LNCAP (cell line): ENCODE measurements around the gene TMEM253.
A peak's percentile ranks its signal among the peaks of the same experiment; 100 is the strongest.

Experiments
- CTCF ChIP-seq: fragments of 450-650 bp; IDR thresholded peaks from 2 replicates; pipeline ENCODE4 v1.5.1; 2017; ENCODE audit warnings: mild to moderate bottlenecking

The TMEM253 gene

GRCh38 chr14:21089271-21089670 is 11.6 kb upstream of the TMEM253 start:
- TF ChIP-seq CTCF = no peak

- TF ChIP-seq CTCF = no peak
Observed at GRCh38 chr14:21089877-21090193, 11.0 kb upstream of the TMEM253 start.

GRCh38 chr14:21090194-21090939 is 10.5 kb upstream of the TMEM253 start:
- TF ChIP-seq CTCF = peak; percentile 41; the same call in 1 of the 2 replicates

GRCh38 chr14:21090940-21091663 is 9.8 kb upstream of the TMEM253 start:
- no peak for TF ChIP-seq CTCF

GRCh38 chr14:21091821-21092272 is 9.0 kb upstream of the TMEM253 start:
- TF ChIP-seq CTCF = no peak

- peak; percentile 100 for TF ChIP-seq CTCF
Observed at GRCh38 chr14:21092273-21093011, 8.4 kb upstream of the TMEM253 start.

- TF ChIP-seq CTCF = no peak
Observed at GRCh38 chr14:21093018-21093417, 7.8 kb upstream of the TMEM253 start.
